Measurements from ENCODE around the gene IPO9.
"Not testable (repeated sequence)": the region's sequence is repeated elsewhere in the genome, so short reads cannot be mapped to it uniquely, and the experiment has no call there.

Gene IPO9

DNA sequence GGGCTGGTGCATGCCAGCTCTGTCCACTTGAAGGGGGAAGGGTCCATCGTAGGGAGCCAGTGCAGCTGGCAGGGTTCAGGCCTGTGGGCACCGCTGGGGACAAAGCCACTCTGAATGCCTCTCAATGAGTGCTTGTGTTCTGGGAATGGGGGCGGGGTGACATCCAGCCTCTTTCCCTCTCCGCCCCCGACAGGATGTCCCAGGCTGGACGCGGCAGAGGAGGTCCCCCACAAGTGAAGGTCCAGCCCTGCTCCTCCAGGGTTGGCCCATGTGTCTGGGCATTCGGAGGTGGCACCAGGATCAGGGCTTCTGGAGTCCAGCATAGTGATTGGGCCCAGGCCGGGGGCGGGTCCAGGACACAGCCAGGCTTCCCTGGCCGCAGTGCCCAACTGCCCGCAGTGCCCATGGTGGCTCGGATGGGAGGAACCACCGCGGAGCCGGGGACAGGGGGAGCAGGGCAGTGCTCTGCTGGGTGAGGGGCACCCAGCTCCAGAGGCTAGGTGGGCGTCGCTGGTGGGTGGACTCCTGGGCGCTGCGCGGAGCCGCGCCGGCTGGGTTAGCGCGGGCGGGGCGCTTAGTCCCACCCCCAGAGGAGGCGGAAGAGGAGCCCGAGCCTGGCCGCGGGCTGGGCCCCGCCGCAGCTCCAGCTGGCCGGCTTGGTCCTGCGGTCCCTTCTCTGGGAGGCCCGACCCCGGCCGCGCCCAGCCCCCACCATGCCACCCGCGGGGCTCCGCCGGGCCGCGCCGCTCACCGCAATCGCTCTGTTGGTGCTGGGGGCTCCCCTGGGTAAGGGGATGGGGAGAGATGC is 59.5 kb downstream of the IPO9 start, which contains the start of gene SHISA4:
SHISA4 (plus strand) TSS at position 617 of the 808 bp plus-strand sequence; CDS start at position 714, 97 bp downstream.
- DNase-seq (ENCODE audit: low read depth in 2 of 2), result no peak

DNA sequence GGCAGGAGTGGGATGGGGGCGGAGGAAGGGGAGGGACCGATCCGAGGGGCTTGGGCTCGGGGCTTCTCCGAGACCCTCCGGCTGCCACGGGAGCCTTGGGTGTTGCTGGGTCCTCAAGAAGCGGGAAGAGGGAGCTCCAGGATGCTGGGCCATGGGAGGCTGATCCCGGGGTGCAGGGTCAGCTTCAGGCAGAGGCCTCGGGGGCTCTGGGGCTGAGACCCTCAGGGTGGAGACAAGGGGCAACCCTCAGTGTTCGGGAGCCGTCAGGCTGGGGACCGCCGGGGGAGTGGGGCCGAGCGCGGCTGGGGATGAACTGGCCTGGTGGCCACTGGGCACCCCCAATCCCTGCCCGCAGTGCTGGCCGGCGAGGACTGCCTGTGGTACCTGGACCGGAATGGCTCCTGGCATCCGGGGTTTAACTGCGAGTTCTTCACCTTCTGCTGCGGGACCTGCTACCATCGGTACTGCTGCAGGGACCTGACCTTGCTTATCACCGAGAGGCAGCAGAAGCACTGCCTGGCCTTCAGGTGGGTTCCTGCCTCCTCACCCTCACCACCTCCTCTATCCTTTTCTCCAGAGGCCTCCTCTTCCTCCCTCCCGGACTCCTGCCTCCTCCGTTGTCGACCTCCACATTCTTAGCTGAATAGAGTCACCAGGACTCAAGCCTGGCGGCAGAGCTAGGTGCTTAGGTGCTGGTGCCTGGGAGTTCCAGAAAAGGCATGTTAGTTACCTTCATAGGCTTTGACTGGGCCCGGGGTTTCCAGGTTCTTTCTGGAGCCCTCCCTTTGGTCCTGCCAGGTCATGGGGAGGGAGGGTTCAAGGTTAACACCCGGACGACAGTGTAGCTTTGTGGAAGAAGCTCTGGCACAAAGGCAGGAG is 60.4 kb downstream of the IPO9 start:
- no peak for DNase-seq (ENCODE audit: low read depth in 2 of 2)

DNA sequence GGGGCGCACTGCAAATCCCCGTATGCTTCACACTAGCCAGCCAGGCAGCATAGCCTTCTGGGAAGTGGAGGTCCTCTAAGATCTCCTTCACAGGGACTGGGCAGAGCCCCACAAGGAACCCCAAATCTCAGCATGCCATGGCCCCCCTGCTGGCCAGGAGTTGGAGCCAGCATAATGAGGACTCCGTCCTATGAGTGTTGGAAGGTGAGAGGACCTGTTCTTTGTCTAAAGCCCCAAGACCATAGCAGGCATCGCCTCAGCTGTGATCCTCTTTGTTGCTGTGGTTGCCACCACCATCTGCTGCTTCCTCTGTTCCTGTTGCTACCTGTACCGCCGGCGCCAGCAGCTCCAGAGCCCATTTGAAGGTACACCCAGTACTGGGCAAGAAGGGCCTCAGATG is 61.3 kb downstream of the IPO9 start:
- DNase-seq (ENCODE audit: low read depth in 2 of 2), result no peak

DNA sequence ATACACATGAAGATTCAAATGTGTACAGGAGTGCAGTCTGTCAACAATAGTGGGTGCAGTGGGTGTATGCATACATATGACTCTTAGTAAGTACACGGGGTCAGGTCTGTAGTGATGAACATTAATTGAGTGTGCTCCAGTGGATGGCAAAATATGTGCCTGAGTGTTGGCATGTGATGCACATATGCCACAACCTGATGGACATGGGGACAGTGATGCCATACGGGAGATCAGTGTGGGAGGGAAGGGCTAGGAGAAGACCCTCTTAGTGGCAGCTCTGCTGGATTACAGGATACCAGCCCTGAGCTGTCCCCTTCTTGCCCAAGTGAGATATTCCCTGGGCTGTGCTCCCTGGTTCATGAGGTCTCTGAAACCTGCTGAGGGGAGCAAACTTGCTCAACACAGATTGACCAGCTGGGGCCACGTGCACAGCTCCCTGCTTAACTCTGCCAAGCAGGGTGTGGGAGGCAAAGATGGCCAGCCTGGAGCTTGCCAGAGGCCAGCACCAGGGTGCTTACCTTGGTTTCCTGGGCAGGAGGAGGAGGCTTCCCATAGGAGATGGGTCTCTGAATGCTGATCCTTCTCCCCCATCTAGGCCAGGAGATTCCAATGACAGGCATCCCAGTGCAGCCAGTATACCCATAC is 62.0 kb downstream of the IPO9 start:
- no peak for DNase-seq (ENCODE audit: low read depth in 2 of 2)

DNA sequence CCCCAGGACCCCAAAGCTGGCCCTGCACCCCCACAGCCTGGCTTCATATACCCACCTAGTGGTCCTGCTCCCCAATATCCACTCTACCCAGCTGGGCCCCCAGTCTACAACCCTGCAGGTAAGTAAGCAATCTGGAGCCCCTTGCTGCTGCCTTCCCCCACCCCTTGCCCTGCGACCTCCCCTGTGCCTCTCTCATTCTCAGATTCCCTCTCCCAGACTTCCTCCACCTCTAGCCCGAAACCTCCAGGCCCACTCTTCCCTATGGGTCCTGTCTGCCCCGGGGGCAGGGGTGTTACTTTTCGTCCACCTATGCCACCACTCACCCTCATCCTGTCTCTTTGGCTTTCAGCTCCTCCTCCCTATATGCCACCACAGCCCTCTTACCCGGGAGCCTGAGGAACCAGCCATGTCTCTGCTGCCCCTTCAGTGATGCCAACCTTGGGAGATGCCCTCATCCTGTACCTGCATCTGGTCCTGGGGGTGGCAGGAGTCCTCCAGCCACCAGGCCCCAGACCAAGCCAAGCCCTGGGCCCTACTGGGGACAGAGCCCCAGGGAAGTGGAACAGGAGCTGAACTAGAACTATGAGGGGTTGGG is 62.6 kb downstream of the IPO9 start:
- DNase-seq (ENCODE audit: low read depth in 2 of 2), result no peak

DNA sequence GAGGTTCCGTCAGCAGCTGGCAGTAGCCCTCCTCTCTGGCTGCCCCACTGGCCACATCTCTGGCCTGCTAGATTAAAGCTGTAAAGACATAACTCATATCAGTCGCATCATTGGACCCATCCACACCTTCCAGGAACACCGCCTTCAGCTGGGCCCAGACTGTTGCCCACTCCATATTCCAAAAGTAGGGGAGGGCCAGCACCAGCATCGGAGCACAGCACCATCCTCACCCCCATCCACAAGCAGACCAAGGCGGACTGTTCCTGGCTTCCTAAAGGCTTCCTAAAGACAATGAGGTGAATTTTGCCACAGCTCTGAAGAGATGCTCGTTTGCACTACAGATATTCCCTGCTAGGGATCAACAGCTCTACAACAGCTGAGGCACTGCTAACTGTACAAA is 63.3 kb downstream of the IPO9 start:
- DNase-seq (ENCODE audit: low read depth in 2 of 2), result no peak

DNA sequence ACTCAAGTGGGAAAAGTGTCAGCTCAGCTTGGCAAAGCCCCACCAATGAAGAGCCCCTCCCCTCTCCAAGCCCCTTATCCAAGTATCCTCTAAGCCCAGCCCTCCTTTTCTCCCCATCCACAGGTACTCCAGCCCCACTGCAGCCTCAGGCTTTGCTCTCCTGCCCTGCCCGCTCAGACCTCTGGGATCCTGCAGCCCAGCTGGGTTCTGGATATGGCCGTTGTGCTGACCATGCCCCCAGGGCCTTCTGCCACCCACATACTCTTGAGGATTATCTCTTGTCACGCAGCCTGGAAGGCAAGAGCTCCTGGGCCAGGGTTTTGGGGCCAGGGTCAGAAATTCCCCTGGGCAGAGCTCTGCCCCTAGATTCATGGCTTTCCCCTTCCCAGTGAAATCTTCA is 64.5 kb downstream of the IPO9 start:
- no peak for DNase-seq (ENCODE audit: low read depth in 2 of 2)

DNA sequence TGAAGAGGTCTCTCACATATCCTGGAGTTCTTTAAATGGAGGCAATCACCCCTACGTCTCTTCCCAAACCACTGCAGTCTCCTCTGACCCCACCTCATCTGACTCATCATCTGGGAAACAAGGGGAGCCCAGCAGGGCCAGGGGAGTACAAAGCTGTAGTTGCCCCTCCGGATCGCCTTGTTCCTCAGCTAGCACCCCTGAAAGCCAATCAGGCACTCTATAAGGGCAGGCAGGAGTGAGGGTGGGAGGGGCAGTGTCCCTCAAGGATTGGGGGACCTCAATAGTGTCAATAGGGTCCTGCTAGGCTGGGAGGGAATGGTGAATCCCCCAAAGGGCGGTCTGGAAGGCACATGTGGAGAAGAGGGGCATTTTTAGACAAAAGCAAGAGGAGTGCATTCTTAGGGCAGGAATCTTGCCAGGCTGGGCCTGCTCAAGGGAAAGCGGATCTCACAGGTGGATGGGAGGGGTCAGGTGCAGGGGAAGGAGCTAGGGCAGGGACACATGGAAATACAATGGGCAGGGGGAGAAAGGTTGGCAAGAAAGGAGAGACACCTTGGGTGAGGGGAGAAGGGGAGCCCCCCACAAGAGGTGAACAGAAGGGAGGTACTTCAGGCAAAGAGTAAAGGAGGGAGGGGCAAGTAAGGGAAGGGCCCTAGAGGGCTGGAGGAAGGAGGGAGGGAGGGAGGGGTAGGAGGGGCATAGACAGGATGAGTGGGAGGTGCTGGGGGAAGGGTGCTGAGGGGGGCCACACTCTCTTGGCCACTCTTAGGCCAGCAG is 65.6 kb downstream of the IPO9 start:
- no peak for DNase-seq (ENCODE audit: low read depth in 2 of 2)

DNA sequence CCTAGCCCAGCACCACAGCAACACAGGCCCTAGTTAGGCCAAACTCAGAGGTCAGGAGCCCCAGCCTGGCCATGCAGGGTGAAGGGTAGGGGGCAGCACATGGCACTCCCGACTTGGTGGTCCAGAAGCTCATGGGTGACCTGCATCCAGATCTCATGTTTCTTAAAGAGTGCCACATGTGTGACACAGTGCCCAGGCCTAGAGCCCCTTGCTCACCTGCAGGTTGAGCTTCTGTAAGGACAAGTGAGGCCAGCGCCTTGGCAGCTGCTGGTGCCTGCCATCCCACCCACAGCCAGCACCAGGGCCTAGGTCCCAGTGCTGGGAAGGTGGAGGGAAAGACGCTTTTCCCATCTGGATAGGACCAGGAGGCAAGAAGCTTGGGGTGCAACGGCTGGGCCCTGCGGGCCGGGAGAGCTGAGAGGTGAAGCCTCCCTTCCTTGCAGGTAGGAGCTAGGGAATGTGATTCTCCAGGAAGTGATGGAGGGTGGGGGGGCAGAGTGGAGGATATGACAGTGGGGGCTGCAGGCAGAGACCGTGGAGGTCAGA is 66.2 kb downstream of the IPO9 start:
- DNase-seq (ENCODE audit: low read depth in 2 of 2), result no peak

DNA sequence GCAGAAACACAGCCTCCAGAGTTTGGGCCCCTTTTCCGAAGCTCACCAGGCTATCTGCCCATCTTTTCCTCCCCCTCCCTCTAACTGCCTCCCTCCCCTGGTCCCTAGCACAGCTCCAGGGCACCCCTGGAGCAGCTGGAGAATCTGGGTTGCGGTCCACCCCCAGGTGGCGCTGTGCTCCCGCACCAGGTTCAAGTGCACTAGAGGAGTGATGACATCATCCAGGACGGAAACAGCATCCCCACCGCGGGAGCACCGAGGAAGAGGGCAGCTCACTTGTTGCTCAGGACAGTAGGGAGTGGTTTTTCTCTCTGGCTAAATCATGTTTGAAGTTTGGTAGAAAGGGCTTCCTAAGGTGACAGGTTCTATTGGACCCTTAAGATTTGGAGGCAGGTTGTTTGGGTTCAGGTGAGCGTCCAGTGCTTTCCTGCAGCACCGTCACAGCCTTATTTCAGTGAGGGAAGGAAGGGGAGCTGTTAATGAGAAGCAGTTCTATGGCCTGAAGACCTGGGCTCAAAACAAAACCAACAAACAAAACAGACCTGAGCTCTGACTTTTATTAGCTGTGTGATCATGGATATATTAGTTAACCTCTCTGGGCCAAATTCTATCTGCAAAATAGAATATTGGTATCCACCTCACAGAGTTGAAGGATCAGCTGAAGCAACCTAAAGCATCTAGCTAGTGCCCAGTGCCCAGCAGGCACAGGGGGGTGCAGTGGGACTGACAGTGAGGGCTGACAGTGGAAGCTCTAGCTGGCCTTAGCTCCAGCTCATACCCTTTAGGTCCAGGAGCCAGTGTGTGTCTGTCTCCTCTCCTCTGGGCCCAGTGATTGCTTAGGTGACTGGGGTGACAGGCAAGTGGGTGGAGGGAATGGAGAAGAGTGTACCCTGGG is 67.2 kb downstream of the IPO9 start:
- peak; percentile 53 to 63 for DNase-seq (ENCODE audit: low read depth in 2 of 2)

DNA sequence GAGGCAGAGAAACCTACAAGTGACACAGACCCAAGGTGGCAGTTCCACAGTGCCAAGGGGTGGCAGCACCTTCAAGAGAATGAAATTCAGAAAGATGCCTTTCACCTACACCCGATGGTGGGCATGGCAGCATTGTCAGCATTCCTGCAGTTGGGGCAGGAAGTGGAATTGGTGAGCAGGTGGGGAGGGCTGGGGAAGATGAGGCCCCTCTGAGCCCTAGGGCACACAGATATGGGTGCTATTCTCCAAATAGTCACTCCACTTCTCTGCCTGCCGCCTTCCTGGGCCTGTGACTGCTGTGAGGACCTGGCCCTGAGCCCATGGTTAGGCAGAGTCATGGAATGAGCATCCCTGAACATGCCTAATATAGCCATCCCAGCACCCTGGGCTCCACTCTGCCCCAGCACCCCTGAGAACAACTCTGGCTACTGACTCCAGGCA is 68.0 kb downstream of the IPO9 start:
- no peak for DNase-seq (ENCODE audit: low read depth in 2 of 2)

DNA sequence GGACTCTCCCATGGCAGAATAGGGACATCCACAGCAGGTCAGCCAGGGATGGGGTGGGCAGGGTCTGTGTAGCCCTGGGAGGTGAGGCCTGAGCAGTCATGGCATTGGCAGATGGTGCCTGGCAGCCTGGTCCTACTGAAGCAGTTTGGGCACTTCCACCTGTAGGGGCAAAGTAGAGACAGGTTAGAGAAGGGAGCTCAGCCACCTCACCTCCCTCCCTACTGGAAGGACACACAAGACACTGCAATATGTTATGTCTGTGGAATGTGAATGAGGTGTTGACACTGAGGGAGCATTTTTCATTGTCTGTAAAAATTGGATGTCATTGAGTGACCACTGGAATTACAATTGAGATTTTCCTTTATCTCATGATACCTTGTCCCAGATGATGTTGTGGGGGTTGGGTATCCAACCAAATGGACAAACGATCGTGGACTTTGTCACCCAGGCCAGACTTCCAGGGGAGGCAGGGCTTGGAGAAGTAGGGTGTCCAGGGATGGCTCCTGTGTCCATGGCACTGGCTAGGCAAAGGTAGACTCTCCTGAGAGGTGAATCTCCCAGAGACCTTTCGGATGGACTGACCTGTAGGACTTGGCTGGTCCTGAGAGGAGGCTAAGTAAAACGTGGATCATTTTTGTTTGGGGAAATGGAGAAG is 69.4 kb downstream of the IPO9 start:
- DNase-seq (ENCODE audit: low read depth in 2 of 2), result no peak

DNA sequence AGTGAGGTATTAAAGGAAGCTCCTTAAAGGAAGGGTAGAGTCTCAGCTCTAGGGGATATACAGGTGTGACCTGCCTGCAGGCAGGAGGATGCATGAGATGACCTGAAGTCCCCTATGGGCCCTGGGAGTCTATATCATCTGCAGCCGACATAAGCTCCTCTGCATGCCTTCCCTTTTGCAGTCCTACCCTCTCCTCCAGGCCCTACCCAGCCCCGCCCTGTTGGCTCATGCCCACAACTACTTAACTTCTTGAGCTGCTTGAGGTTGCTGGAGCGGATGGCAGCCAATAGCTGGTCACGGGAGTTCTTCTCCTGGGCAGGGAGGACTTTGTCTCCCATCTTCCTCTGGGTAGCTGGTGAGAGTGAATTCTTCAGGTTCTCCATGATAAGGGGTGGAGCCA is 70.0 kb downstream of the IPO9 start:
- DNase-seq (ENCODE audit: low read depth in 2 of 2), result no peak

DNA sequence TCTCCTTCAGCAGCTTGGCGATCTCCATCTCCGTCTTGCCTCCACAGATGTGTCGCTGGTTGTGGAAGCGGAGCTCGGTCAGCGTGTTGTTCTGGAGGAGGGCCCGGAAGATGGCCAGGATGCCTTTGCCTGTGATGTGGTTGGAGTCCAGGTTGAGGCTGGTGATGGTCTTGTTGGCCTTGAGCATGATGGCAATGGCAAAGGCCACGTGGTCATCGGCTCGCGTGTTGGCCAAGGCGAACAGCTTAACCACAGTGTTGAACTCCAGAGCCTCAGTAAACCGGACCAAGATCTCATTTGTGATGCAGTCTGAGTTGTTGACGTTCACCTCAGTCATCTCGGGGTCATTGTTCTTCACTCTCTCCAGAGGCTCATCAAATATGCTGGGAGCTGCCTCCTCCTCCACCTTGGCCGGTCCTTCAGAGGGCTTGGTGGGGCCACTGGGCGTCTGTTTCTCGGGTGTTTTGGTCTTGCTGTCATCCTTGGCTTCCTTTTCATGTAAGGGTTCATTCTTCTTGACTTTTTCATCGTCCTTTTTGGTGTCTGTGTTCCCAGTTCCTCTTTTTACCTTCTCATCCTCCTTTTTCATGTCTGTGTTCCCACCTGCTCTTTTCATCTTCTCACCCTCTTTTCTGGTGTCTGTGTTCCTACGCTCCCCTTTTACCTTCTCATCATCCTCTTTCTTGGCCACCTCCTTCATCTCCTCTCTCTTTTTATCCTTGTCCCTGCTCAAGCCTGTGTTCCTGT is 70.9 kb downstream of the IPO9 start:
- DNase-seq (ENCODE audit: low read depth in 2 of 2), result no peak

DNA sequence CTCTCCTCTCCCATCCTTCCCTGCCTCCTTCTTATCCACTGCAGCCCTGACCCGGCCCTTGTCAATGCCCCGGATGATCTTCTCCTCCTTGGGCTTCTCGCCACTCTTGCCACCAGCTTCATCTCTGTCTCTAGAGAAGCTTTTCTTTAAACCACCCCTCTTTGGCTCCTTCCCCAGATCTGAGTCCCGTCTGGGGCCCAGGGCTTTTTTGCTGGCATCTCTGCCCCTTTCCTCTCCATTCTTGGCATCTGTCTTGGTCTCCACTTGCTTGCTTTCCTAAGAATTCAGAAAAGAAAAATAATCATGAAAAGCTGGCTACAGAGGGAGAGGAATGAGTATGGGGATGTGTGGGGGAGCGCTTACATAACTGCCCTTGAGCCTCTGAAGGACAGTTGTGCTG is 71.5 kb downstream of the IPO9 start:
- DNase-seq (ENCODE audit: low read depth in 2 of 2), result no peak

DNA sequence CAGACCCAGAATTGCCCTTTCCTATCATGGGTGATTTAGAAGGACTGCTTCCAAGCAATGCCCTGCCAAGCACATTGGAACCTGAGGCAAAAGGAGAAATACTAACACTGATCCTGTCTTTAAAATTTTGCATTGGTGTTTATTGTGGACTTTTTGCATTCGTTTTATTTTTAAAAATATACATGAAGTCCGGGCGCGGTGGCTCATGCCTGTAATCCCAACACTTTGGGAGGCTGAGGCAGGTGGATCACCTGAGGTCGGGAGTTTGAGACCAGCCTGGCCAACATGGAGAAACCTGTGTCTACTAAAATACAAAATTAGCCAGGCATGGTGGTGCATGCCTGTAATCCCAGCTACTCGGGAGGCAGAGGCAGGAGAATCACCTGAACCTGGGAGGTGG is 72.1 kb downstream of the IPO9 start:
- DNase-seq (ENCODE audit: low read depth in 2 of 2), result not testable (repeated sequence)

DNA sequence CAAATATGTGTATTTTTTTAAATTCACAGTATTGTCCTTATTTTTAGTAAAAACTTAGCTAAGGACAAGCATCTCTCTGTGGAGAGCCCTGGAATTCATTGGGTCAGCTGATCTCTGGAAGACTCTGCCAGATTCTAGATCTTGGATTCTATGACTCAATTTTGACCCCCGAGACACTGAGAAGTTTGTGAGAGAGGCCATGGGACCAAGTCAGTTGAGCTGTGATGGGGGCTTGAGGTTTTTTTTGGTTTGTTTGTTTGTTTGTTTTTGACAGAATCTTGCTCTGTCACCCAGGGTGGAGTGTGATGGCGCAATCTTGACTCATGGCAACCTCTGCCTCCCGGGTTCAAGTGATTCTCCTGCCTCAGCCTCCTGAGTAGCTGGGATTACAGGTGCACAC is 73.2 kb downstream of the IPO9 start:
- no peak for DNase-seq (ENCODE audit: low read depth in 2 of 2)

DNA sequence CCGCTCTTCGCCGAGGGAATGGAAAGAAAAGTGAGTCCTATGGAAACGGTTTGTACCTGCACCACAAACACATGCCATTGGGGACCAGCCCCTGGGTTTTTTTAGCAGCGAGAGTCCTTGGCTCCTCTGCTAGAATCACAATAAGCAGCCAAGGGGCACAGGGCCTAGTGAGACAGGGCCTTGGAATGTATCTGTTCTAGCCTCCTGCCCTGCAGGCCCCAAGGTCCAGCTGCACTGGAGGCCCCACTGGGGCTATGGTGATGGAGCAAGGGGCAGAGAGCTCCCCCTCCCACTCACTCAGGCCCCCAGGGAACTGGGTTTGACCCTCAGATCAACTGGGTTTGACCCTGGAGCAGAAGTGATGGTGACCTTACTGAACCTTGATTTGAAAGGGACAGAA is 74.2 kb downstream of the IPO9 start:
- no peak for DNase-seq (ENCODE audit: low read depth in 2 of 2)

DNA sequence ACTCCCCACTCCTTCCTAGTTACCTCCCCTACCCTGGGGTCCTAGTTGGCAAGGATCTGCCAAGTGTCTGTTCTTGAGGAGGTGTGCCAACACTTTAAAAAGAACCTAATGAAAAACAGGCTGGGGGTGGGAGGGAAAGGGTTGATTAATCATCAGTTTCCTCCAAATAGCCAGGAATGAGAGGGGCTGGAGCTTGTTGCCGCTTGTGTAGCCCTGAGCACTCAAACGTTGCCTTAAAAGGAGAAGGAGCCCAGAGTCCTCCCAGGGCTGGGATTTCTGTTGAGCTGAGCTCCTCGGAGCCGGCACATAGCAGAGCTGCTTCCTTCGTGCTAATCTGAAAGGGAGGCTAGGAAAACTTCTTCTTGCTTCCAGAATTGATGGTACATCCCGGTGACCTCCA is 75.6 kb downstream of the IPO9 start:
- no peak for DNase-seq (ENCODE audit: low read depth in 2 of 2)

Data from activated CD8-positive, alpha-beta memory T cell treated with anti-CD3 and anti-CD28 coated beads for 4 hours (primary cell).